Measurements from ENCODE around the gene SECISBP2.

The SECISBP2 gene

DNA sequence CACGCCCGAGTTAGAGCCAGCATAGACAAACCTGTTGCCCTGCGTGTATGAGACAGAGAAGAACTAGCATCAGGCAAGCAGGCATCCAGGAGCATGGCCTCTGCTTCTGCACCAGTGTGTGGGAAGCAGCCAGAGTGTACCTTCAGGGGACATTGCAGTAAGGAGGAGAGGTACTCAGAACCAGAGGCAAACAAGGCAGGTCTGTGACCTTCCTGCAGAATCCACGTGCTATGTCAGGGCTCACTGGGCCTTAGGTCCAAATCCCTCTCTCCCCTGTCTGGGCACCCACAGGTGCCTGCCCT lies 63.0 kb downstream of the SECISBP2 start:
- Histone ChIP-seq H3K9me3 (no peaks in the 10 kb centered on the region), H3K27me3 (no peaks in the 10 kb centered on the region), H3K27ac (peak overlapping the region; percentile 99), H3K4me1 (ENCODE audit: control insufficient read depth in 1 of 2, insufficient read depth in 1 of 2, low read depth in 1 of 2, low read length in 1 of 2) (peaks cover 50 to 68% of the 10 kb centered on the region in 2 experiments), H3K4me3 (ENCODE audit: low read depth in 1 of 2, low read length in 1 of 2) (peak overlapping the region; percentile 31 to 37), H3K36me3 (peaks cover 88% of the 10 kb centered on the region)
- TF ChIP-seq, protein P1, sequence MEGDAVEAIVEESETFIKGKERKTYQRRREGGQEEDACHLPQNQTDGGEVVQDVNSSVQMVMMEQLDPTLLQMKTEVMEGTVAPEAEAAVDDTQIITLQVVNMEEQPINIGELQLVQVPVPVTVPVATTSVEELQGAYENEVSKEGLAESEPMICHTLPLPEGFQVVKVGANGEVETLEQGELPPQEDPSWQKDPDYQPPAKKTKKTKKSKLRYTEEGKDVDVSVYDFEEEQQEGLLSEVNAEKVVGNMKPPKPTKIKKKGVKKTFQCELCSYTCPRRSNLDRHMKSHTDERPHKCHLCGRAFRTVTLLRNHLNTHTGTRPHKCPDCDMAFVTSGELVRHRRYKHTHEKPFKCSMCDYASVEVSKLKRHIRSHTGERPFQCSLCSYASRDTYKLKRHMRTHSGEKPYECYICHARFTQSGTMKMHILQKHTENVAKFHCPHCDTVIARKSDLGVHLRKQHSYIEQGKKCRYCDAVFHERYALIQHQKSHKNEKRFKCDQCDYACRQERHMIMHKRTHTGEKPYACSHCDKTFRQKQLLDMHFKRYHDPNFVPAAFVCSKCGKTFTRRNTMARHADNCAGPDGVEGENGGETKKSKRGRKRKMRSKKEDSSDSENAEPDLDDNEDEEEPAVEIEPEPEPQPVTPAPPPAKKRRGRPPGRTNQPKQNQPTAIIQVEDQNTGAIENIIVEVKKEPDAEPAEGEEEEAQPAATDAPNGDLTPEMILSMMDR (IDR thresholded peaks at IDR 0.05): no peak

DNA sequence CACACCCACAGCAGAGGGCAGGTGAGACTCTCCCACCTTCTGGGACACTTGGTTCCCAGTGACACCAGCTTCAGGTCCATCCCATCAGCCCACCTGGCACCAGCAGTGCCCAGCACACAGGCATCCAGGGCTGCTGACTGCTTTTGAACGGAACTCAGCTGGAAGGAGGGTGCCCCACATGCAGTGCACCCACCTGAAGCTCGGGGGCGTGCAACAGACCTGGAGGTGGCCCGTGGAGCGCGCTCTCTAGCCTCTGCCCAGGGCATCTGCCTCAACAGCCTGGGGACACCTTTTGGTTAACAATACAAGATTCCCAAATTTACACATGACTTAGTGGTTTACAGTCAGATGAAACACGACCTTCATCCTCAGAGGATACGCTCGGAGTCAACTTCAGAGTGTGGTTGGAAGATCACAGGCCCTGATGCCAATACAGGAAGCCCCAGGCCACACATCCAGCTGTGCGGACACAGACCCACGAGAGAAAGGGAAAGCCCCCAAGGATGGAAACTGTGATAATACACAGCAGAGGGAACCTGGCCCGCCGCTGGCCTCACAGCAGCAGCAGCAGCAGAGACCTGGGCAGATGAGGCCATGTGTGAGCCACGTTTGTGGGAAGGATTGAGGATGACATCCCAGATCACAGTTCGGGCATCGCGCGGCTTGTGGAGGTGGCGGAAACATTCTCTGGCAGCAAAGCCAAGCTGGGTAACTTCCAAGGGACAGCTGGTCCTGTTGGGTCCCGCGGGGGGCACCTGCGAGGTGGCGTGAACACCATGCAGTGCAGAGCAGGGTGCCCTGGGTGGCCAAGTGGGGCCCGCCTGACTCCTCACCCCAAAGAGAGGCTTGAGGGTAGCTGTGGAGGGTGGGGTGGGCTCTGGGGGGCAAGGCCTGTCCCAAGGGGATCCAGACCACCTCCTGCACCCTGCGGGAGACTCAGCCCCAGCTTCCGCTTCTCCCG lies 64.0 kb downstream of the SECISBP2 start:
- H3K4me3 ChIP-seq (ENCODE audit: low read depth in 1 of 2, low read length in 1 of 2): peak overlapping the region; percentile 31 to 37
- H3K4me1 ChIP-seq (ENCODE audit: control insufficient read depth in 1 of 2, insufficient read depth in 1 of 2, low read depth in 1 of 2, low read length in 1 of 2): peaks cover 60 to 69% of the 10 kb centered on the region in 2 experiments
- no peaks in the 10 kb centered on the region for H3K27me3 ChIP-seq
- H3K9me3 ChIP-seq: no peaks in the 10 kb centered on the region
- H3K36me3 ChIP-seq: peaks cover 88% of the 10 kb centered on the region
- TF ChIP-seq, protein P1 (IDR thresholded peaks at IDR 0.05): no peak
- peak overlapping the region; percentile 99 for H3K27ac ChIP-seq

DNA sequence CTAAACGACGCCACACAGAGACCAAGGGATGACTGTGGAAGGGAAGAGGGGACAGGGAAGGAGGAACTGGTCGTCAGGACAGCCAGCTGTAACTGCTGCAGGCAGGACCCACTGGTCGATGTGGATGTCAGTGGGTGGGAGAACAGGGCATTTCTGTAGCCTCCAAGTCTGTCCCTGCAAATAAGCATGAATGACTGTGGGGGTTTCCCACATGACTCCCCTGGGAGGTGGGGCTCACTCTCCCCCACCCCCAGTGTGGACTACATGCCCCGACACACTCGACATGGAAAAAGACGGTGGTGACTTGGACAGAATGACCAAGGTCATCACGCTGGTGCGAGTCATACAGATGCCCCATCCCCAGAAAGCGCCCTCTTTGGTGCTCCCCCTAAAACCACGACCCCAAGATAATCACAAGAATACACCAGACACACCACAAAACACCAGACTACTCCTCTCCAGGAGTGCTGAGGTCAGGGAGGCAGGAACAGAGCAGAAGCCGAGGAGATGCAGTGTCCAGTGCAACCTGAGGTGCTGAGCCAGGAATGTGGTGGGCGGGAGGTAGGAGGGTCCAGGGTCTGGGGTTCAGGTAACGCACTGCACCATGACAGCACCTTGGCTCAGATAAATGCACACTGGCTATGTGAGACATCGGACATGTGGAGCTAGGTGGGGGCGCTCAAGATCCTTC lies 64.9 kb downstream of the SECISBP2 start:
- TF ChIP-seq, protein P1 (IDR thresholded peaks at IDR 0.05): no peak

DNA sequence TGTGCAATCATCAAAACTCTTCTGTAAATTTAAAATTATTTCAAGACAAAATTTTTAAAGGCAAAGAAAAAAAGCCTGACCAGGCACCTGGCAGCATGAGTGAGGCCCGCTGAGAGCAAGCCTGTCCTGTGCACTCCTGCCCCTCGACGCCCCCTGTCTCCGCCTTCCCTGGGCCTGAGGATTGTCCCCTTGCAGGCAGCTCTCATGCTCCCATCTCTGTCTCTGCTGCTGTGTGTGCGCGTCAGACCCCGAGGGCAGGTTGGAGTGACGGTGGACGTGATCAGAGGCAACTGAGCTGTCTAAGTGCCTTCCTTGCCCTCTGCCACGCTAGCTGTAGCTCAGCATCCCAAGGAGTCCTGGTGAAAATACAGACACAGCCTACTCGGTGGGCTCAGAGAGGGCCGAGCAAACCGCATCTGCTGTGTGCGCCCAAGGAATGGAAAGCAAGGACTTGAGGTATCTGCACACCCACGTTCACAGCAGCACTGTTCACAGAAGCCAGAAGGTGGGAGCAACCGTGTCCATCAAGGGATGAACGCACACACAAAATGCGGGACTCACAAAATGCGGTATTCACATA lies 65.5 kb downstream of the SECISBP2 start:
- peaks cover 88% of the 10 kb centered on the region for H3K36me3 ChIP-seq
- no peaks in the 10 kb centered on the region for H3K27me3 ChIP-seq
- peaks cover 69 to 73% of the 10 kb centered on the region in 2 experiments for H3K4me1 ChIP-seq (ENCODE audit: control insufficient read depth in 1 of 2, insufficient read depth in 1 of 2, low read depth in 1 of 2, low read length in 1 of 2)
- no peak overlapping the region for H3K4me3 ChIP-seq (ENCODE audit: low read depth in 1 of 2, low read length in 1 of 2)
- H3K9me3 ChIP-seq: no peaks in the 10 kb centered on the region
- TF ChIP-seq, protein P1 (IDR thresholded peaks at IDR 0.05): no peak
- H3K27ac ChIP-seq: peak overlapping the region; percentile 99

More for the DNA sequence above, 64.9 kb downstream of the SECISBP2 start:
- peak overlapping the region; percentile 99 for H3K27ac ChIP-seq
- H3K4me3 ChIP-seq (ENCODE audit: low read depth in 1 of 2, low read length in 1 of 2): peak overlapping the region in 1 of 2 experiments; percentile 37
- H3K36me3 ChIP-seq: peaks cover 89% of the 10 kb centered on the region
- no peaks in the 10 kb centered on the region for H3K9me3 ChIP-seq
- H3K27me3 ChIP-seq: no peaks in the 10 kb centered on the region
- peaks cover 69 to 73% of the 10 kb centered on the region in 2 experiments for H3K4me1 ChIP-seq (ENCODE audit: control insufficient read depth in 1 of 2, insufficient read depth in 1 of 2, low read depth in 1 of 2, low read length in 1 of 2)

DNA sequence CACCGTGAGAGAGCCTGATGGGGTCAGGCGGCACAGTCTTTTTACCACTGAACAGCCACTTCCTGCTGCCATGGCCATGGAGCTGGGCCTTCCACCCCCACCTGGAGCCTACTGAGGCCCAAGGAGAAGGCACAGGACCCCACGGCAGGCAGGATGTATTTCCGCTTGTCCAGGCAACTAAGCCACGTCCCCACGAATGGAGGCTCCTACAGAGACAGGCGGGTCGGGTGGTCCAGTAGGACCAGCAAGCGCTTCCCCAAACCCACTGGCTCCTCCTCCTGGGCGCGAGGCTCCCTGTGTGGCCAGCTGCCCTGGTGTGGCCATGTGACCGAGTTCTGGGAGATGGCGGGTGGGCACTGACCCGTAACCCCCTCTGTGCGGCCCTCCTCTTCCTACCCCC lies 66.5 kb downstream of the SECISBP2 start:
- Histone ChIP-seq H3K27me3 (no peaks in the 10 kb centered on the region), H3K9me3 (no peaks in the 10 kb centered on the region), H3K4me3 (ENCODE audit: low read depth in 1 of 2, low read length in 1 of 2) (no peak overlapping the region), H3K36me3 (peaks cover 93% of the 10 kb centered on the region), H3K4me1 (ENCODE audit: control insufficient read depth in 1 of 2, insufficient read depth in 1 of 2, low read depth in 1 of 2, low read length in 1 of 2) (peaks cover 69 to 73% of the 10 kb centered on the region in 2 experiments), H3K27ac (peak overlapping the region; percentile 99)
- TF ChIP-seq, protein P1 (IDR thresholded peaks at IDR 0.05): no peak
